Mesodermal cell (in vitro differentiated cells): ENCODE measurements around the gene CD247.

ENCODE experiments used
- H3K27ac ChIP-seq: 2 replicates; pipeline ENCODE4 v1.7.0; 2013; ENCODE audit warnings: mild to moderate bottlenecking, low read depth, low read length, moderate library complexity; ENCODE audit not compliant: severe bottlenecking
- H3K36me3 ChIP-seq: 2 replicates; pipeline ENCODE4 v1.7.1; 2013; ENCODE audit warnings: mild to moderate bottlenecking, low read length, moderate library complexity; ENCODE audit not compliant: control insufficient read depth, insufficient read depth
- H3K4me1 ChIP-seq: one replicate; pipeline ENCODE4 v1.7.1; 2013; ENCODE audit warnings: mild to moderate bottlenecking, low read length; ENCODE audit not compliant: insufficient read depth, control insufficient read depth, poor library complexity, severe bottlenecking
- H3K4me3 ChIP-seq: 2 replicates; pipeline ENCODE4 v1.7.0; 2013; ENCODE audit warnings: low read length, control low read depth, mild to moderate bottlenecking; ENCODE audit not compliant: insufficient read depth, poor library complexity, severe bottlenecking; ENCODE audit errors: extremely low read depth
- H3K9me3 ChIP-seq: 2 replicates; pipeline ENCODE4 v1.7.1; 2013; ENCODE audit warnings: mild to moderate bottlenecking, low read length, moderate library complexity; ENCODE audit not compliant: control insufficient read depth
- WGBS, 2 experiments: methylation state at CpG; one replicate each; pipeline ENCODE4 v1.1.5; 2013; ENCODE audit warnings: missing lambda C conversion rate in 2 of 2; ENCODE audit not compliant: insufficient coverage in 2 of 2; 5-methylcytosine and 5-hydroxymethylcytosine counted together

CD247 gene

DNA sequence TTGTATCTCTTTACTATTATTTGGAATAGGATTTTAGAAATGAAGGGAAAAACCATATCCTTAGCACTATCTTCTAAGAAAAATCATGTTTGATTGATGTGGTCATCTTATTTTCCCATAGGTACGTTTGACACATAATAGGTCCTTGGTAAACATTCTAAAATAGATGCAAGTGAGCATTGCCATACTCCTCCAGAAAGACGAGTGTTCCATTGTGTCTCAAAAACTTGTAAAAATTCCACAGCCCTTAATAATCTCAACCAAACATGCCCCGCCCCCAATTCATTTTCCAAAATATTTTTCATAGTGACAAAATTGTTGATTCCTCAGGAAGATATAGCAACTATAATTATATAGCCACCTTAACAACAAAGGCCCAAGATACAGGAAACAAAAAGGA is 113.4 kb downstream of the CD247 start:
- Histone ChIP-seq H3K27ac (no peak overlapping the region), H3K9me3 (no peaks in the 10 kb centered on the region), H3K4me1 (no peaks in the 10 kb centered on the region), H3K36me3 (peaks cover 23% of the 10 kb centered on the region), H3K4me3 (no peak overlapping the region)
- WGBS, 2 experiments: no CpG with 5 or more reads among the region's 3 CpGs

DNA sequence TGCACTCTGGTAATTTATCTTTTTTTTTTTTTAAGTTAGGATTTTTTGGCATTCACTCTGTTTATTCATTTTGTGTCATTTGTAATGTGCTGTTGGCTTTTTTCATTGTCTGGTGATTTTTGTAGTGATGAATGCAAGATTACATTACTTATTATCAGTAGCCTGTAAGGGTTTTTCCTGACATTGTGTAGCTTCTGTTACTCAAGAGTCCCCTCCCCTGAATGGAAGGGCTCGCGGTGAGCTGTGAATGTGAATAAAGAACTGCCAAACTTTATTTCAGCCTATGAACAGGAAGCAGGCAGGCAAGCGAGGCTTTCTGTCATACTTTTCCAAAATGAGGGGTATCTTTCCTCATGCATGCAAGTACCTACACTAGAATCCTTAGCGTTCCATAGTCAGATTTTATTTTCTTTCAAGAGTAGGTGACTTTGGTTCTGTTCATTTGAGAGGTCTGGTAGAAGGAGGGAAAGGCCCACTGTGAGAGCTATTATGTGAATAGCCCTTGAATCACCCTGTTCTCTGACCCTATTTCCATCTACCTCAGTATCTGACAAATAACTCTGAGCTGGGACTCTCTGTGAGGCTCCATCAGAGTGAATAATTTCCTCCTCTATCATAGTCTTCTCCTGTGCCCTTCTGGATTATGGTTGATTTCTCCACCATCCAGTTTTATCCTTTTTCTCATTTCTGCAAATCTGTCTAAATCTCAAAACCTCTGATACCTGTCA is 114.0 kb downstream of the CD247 start:
- Histone ChIP-seq H3K36me3 (peaks cover 23% of the 10 kb centered on the region), H3K9me3 (no peaks in the 10 kb centered on the region), H3K4me3 (no peak overlapping the region), H3K4me1 (no peaks in the 10 kb centered on the region), H3K27ac (no peak overlapping the region)
- no CpG with 5 or more reads among the region's 4 CpGs for WGBS, 2 experiments

- no peak overlapping the region for H3K4me3 ChIP-seq
- 71 to 80% methylated on average over 6 of the region's 8 CpGs for WGBS, 2 experiments
- no peak overlapping the region for H3K27ac ChIP-seq
- peaks cover 42% of the 10 kb centered on the region for H3K36me3 ChIP-seq
- H3K9me3 ChIP-seq: no peaks in the 10 kb centered on the region
- H3K4me1 ChIP-seq: no peaks in the 10 kb centered on the region
Measured at GRCh38 chr1:167401260-167401873, 117.0 kb downstream of the CD247 start.

DNA sequence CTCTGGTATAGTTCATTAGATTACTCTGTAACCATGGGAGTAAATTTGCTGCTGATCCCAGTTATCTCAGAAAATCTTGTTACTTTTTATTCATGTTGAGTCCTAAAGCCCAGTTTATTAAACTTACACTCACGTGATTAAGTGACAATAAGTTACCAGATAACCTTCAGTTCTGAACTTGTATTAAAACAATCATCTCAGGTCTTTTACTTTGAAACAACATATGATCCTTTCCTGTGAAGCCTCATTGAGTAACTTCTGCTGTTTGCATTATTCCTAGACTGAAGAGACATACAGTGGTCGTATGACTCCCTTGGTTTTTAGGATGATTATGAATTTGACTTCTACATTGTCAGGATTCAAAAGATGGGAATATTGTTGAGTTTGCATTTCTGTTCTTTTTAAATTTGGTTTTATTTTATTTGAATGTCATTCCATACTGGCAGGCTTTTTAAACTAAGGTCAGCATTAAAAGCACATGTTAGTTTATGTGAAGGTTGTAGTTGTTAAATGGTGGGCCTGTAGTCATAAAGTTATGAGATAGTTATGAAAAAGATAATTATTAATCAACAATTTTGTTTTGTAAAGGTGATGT is 117.9 kb downstream of the CD247 start:
- H3K27ac ChIP-seq: no peak overlapping the region
- H3K4me1 ChIP-seq: no peaks in the 10 kb centered on the region
- WGBS, 2 experiments: 88 to 96% methylated on average over 1 to 2 of the region's 2 CpGs
- H3K4me3 ChIP-seq: no peak overlapping the region
- H3K9me3 ChIP-seq: no peaks in the 10 kb centered on the region
- H3K36me3 ChIP-seq: peaks cover 40% of the 10 kb centered on the region

DNA sequence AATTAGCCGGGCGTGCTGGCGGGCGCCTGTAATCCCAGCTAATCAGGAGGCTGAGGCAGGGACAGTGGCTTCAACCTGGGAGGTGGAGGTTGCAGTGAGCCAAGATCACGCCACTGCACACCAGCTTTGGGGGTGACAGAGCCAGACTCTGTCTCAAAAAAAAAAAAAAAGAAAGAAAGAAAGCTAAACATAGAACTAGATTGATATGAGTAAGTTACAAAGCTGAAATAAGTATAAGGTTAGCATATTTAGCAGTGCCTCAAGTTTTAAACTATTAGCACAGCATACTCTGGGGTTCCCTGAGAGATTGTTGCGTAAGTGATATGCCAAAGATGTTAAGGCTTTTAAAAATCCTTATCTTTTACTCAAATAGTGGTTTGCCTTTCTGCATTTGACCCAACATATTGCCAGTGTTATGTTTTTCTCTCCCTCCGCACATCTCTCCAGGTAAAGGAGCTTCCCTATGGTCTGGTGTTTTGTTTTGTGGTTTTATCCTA is 126.1 kb downstream of the CD247 start:
- 93 to 95% methylated on average over 2 to 4 of the region's 7 CpGs for WGBS, 2 experiments
- no peaks in the 10 kb centered on the region for H3K9me3 ChIP-seq
- no peaks in the 10 kb centered on the region for H3K4me1 ChIP-seq
- no peak overlapping the region for H3K4me3 ChIP-seq
- H3K36me3 ChIP-seq: peaks cover 30% of the 10 kb centered on the region
- no peak overlapping the region for H3K27ac ChIP-seq

DNA sequence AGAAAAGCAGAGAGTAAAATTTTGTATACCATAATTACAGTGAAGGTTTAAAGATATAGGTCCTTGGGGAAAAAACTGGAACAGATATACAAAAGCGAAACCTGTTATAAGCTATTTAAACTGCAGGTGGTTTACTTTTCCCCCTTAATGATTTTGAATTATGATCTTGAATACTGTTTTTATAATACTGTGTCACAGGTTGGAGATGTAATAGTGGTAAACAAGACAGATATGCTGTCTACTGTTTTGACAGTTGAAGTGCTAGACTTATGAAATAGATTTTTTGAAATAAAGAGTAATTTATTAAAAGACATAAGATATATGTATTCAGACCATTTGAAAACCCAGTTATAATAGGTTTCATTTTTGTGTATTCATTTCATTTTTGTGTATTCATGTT is 129.4 kb downstream of the CD247 start:
- no peak overlapping the region for H3K27ac ChIP-seq
- H3K36me3 ChIP-seq: peaks cover 38% of the 10 kb centered on the region
- WGBS, 2 experiments: no CpG with 5 or more reads among the region's 1 CpG
- no peaks in the 10 kb centered on the region for H3K9me3 ChIP-seq
- H3K4me3 ChIP-seq: no peak overlapping the region
- H3K4me1 ChIP-seq: no peaks in the 10 kb centered on the region

GRCh38 chr1:167387251-167387910 is 130.9 kb downstream of the CD247 start:
- Histone ChIP-seq H3K27ac (no peak overlapping the region), H3K4me1 (no peaks in the 10 kb centered on the region), H3K9me3 (no peaks in the 10 kb centered on the region), H3K36me3 (peaks cover 43% of the 10 kb centered on the region), H3K4me3 (no peak overlapping the region)
- WGBS, 2 experiments: 93 to 94% methylated on average over 4 to 5 of the region's 7 CpGs
